ENCODE results near the gene URB1.

DNA sequence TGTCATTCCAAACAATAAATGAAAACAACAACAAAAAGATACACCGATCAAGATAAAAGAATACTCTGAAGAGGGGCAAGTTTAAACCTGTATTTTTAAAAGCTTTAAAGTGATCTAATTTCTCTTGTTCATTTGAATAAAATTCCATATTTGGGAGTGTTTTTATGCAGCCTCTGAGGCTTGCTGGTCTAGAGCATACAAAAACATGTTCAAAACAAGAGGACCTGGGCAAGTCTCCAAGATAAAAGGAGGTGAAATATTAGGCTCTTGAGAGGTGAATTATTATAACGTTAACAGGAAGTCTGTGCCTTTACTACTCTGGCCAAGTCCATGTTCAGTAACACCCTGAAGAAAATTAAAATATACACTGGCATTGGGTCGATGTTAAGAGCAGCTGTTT, 20.1 kb downstream of the URB1 start:
- TF ChIP-seq, protein P1, sequence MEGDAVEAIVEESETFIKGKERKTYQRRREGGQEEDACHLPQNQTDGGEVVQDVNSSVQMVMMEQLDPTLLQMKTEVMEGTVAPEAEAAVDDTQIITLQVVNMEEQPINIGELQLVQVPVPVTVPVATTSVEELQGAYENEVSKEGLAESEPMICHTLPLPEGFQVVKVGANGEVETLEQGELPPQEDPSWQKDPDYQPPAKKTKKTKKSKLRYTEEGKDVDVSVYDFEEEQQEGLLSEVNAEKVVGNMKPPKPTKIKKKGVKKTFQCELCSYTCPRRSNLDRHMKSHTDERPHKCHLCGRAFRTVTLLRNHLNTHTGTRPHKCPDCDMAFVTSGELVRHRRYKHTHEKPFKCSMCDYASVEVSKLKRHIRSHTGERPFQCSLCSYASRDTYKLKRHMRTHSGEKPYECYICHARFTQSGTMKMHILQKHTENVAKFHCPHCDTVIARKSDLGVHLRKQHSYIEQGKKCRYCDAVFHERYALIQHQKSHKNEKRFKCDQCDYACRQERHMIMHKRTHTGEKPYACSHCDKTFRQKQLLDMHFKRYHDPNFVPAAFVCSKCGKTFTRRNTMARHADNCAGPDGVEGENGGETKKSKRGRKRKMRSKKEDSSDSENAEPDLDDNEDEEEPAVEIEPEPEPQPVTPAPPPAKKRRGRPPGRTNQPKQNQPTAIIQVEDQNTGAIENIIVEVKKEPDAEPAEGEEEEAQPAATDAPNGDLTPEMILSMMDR (IDR thresholded peaks at IDR 0.05), result no peak
- TF ChIP-seq POLR2A (IDR thresholded peaks at IDR 0.05), result no peak

All from lower leg skin (tissue), 3 donors.